Measurements from ENCODE around the gene STAM2. TPM values are rescaled to one million over a fixed set of nuclear protein-coding genes. Genes with fewer than 3 reads are reported as not detected.
A peak's percentile ranks its signal among the peaks of the same experiment; 100 is the strongest.
"Not testable (repeated sequence)": the region's sequence is repeated elsewhere in the genome, so short reads cannot be mapped to it uniquely, and the experiment has no call there.

Gene STAM2
- total and polyA plus RNA-seq, 3 donors from 2014 or later, result 35.7 to 47.6 (median 37.7) TPM

GRCh38 chr2:152198499-152198898 lies 22.9 kb upstream of the STAM2 start:
- Histone ChIP-seq H3K4me1 (no peaks in the 10 kb centered on the region), H3K27ac (no peak overlapping the region), H3K4me3 (no peak overlapping the region), H3K36me3 (ENCODE audit: low read depth, missing control alignments) (no peaks in the 10 kb centered on the region), H3K9me3 (no peaks in the 10 kb centered on the region), H3K27me3 (no peaks in the 10 kb centered on the region)
- no peak for TF ChIP-seq POLR2A (IDR thresholded peaks at IDR 0.05)
- TF ChIP-seq, protein P1, sequence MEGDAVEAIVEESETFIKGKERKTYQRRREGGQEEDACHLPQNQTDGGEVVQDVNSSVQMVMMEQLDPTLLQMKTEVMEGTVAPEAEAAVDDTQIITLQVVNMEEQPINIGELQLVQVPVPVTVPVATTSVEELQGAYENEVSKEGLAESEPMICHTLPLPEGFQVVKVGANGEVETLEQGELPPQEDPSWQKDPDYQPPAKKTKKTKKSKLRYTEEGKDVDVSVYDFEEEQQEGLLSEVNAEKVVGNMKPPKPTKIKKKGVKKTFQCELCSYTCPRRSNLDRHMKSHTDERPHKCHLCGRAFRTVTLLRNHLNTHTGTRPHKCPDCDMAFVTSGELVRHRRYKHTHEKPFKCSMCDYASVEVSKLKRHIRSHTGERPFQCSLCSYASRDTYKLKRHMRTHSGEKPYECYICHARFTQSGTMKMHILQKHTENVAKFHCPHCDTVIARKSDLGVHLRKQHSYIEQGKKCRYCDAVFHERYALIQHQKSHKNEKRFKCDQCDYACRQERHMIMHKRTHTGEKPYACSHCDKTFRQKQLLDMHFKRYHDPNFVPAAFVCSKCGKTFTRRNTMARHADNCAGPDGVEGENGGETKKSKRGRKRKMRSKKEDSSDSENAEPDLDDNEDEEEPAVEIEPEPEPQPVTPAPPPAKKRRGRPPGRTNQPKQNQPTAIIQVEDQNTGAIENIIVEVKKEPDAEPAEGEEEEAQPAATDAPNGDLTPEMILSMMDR (IDR thresholded peaks at IDR 0.05), result no peak
- DNase-seq, result no peak
- intact Hi-C loops (cut with DNase I; ENCODE audit: low total_unique reads), result no loop called here
- WGBS, 2 donors, result 94 to 100% methylated on average over 2 of the region's 2 CpGs

DNA sequence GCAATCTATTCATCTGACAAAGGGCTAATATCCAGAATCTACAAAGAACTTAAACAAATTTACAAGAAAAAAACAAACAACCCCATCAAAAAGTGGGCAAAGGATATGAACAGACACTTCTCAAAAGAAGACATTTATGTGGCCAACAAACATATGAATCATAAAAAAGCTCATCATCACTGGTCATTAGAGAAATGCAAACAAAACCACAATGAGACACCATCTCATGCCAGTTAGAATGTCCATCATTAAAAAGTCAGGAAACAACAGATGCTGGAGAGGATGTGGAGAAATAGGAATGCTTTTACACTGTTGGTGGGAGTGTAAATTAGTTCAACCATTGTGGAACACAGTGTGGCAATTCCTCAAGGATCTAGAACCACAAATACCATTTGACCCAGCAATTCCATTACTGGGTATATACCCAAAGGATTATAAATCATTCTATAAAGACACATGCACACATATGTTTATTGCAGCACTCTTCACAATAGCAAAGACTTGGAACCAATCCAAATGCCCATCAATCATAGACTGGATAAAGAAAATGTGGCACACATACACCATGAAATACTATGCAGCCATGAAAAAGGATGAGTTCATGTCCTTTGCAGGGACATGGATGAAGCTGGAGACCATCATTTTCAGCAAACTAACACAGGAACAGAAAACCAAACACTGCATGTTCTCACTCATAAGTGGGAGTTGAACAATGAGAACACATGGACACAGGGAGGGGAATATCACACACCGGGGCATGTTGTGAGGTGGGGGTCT lies 22.1 kb upstream of the STAM2 start:
- intact Hi-C loops (cut with DNase I; ENCODE audit: low total_unique reads); H3K9me3 ChIP-seq; H3K27me3 ChIP-seq; H3K27ac ChIP-seq; DNase-seq; H3K4me3 ChIP-seq; H3K4me1 ChIP-seq; H3K36me3 ChIP-seq (ENCODE audit: low read depth, missing control alignments): not testable (repeated sequence)
- WGBS, 2 donors, result 0 to 46% methylated on average over 1 of the region's 1 CpG

DNA sequence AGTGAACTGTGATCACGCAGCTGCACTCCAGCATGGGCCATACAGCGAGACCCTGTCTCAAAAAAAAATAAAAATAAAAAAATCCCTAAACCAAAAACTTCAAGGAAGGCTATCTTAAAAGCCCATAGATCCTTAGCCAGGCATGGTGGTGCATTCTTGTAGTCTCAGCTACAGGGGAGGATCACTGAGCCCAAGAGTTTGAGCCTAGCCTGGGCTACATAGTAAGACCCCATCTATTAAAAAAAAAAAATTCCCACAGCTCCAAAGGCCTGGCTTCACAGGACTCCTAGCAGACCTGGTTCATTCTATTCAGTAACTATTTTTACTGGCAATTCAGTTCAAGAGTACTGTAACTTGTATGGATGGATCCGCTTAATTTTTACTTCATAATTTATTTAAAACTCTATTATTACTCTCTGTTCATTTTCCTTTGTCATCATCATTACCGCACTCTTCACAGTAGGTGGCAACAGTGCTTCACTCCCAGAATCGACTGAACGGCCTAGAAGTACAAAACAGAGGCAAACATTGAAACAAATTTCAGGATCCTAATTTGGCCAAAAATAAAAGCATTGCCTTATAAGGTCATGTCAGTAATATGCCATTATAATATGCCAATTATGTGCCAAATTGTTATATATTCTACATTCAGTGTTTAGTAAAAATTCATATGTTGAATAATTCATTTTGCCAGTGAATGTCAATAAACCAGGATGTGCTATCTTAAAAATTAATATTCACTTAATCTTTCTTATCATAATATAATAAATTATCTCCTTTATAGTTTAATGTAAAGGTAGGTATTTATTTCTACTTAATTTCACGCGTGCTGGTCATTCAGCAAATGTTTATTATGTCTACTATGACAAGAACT lies 14.3 kb upstream of the STAM2 start:
- Histone ChIP-seq H3K9me3 (no peaks in the 10 kb centered on the region), H3K36me3 (ENCODE audit: low read depth, missing control alignments) (no peaks in the 10 kb centered on the region), H3K4me1 (no peaks in the 10 kb centered on the region), H3K27me3 (no peaks in the 10 kb centered on the region), H3K27ac (no peak overlapping the region), H3K4me3 (no peak overlapping the region)
- TF ChIP-seq, protein P1 (IDR thresholded peaks at IDR 0.05), result peak; percentile 64 to 75 (median 74)
- no peak for TF ChIP-seq POLR2A (IDR thresholded peaks at IDR 0.05)
- peak; percentile 62 for DNase-seq
- intact Hi-C loops (cut with DNase I; ENCODE audit: low total_unique reads), result loop anchor here (5.0 kb wide), 1 partner anchor 447 kb away; no protein-coding TSS in a partner anchor
- WGBS, 2 donors, result 53 to 55% methylated on average over 8 of the region's 8 CpGs

GRCh38 chr2:152186808-152187207 lies 11.2 kb upstream of the STAM2 start:
- not testable (repeated sequence) for H3K9me3 ChIP-seq; H3K4me1 ChIP-seq; H3K27ac ChIP-seq; H3K4me3 ChIP-seq; H3K36me3 ChIP-seq (ENCODE audit: low read depth, missing control alignments); H3K27me3 ChIP-seq; DNase-seq
- 92 to 94% methylated on average over 5 of the region's 5 CpGs for WGBS, 2 donors
- intact Hi-C loops (cut with DNase I; ENCODE audit: low total_unique reads), result loop anchor here (5.0 kb wide), 1 partner anchor 450 kb away; no protein-coding TSS in a partner anchor

GRCh38 chr2:152186262-152186661 lies 10.7 kb upstream of the STAM2 start:
- Histone ChIP-seq H3K36me3 (ENCODE audit: low read depth, missing control alignments) (no peaks in the 10 kb centered on the region), H3K27ac (no peak overlapping the region), H3K4me1 (no peaks in the 10 kb centered on the region), H3K9me3 (no peaks in the 10 kb centered on the region), H3K27me3 (no peaks in the 10 kb centered on the region), H3K4me3 (no peak overlapping the region)
- TF ChIP-seq, protein P1 (IDR thresholded peaks at IDR 0.05), result no peak
- no peak for TF ChIP-seq POLR2A (IDR thresholded peaks at IDR 0.05)
- whole genome bisulfite sequencing, 2 donors, result 84 to 90% methylated on average over 3 of the region's 3 CpGs
- intact Hi-C loops (cut with DNase I; ENCODE audit: low total_unique reads), result loop anchor here (5.0 kb wide), 1 partner anchor 451 kb away; no protein-coding TSS in a partner anchor
- no peak for DNase-seq
